NCI-H2227 (cell line): Measurements from ENCODE around the gene GDNF.

Source experiments
- DNase-seq: peaks from one replicate; lab custom pipeline; 2025; ENCODE audit not compliant: unreplicated experiment; lab: John Stamatoyannopoulos, UW

The GDNF gene

DNA sequence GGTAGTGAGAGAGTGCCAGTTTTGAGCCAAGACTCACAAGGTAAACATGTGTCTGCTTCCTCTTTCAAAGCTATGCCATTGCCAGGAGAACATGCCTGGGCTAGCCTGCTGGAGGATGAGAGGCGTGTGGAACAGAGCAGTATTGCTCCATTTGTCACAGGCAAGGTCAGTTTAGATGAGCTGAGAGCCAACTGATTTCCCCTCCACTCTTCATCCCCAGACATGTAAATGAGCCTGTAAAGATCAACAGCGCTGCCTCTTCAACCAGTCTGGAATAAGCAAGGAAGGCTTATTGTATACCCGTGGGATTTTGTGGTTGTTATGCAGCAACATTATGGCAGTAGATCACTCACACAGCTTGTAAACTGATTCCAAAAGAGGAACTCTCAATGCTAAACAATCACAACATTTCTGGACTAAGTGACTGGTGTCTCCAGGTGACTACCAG, 8.2 kb upstream of the GDNF start:
- DNase-seq: no peak

GRCh38 chr5:37846786-37847310, 7.0 kb upstream of the GDNF start:
- DNase-seq: no peak

- DNase-seq: no peak
Measured at GRCh38 chr5:37844009-37844408, 4.2 kb upstream of the GDNF start.

- no peak for DNase-seq
Measured at GRCh38 chr5:37842048-37842447, 2.2 kb upstream of the GDNF start.

DNA sequence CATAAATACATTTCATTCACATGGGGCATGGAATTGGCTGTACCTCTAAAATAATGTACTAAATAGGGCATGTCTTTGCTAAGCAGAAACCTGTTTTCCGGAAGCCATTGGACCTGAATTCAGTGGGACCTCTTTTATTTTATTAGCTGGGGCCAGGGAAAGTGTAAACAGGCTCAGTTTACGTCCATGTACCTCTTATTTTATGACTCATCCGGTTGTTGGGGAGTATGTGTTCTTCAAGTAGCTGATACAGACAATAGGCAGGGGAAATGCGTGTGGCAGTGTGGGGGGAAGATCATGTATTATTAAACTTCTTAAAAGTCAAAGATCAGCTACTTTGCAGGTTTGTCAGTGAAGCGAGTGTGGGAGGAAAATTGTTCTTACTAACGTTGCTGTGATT, 1.4 kb upstream of the GDNF start:
- DNase-seq: no peak

DNA sequence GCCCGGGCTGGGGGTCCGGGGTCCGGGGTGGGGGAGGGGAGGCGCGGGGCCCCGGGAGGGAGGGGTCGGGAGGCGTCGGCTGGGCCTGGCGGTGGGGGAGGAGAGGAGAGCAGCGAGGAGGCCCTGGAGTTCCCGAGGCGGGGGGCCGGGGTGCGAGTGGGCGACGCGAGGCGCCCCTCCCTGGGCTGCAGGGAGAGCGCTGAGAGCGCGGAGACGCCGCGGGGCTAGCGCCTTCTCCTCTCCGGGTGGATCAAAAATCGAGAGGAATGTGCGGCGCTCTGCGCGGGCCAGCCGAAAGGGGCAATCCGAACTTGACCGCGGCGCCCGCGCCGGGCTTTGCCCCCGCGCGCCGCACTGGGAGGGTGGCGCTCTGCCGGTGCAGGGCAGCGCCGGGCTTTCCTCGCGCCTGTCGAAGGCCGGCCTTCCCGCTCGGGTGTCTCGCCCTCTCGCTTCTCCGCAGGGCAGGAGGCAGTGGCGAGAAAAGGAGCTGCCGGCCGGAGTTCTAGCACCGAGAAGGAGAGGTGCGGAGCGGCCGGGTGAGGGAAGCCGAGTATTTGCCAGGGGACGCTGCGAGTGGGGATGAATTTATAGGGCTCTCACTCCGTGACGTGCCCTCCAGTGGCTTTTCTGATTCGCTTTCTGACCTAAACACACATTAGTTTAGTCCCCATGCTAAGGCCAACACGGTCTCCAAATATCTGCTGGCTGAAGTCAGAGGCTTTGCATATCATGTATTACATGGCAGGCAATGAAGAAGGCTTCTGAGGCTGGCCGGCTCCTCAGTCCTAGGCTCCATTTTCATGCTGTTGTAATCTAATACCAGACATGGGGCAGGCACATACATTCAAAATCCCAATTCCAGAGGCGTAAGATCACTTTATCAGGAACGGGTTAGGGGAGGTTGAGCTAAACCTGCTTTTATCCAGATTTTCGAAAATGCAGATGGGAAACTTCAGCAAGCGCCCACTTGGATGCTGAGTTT, 503 bp upstream of the GDNF start:
- DNase-seq: peak; percentile 38

GRCh38 chr5:37838933-37839341, 904 bp downstream of the GDNF start:
- no peak for DNase-seq

DNA sequence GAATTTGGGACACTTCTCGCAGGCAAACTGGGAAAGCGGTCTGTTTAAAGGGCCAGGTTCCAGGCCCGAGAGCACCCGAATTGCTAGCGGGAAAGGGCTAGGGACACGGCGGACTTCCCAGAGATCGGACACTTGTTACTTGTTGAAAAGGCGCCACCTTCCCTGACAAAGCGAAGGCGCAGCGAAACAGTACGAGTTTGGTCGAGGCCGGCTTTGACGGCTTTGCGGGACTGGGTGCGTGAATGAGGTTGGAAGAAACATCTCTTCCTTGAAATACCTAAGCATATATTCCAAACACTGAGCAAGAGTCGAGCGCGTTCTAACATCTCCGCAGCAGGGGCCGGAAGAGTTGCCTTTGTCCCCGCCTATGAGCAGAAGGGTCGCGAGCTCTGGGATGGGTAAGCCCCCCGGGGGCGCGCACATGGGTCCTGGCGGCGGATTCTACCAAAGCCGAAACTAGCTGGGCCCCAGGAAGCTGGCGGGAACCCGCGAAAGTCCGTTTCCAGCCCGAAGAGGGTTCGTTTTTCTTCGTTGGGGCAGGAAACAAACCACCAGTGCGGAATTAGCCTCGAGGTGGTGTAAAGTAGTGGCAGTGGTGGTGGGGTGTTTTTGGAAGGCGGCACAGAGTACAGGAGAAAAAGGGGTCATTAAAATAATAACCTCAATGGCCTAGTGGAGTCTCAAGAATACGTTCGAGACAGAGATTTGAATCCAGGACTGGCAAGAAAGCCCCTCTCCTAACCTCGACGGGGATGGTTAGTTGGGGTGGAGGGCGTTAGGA, 1.5 kb downstream of the GDNF start:
- peak; percentile 48 for DNase-seq

GRCh38 chr5:37837414-37838032, 2.3 kb downstream of the GDNF start:
- DNase-seq: peak; percentile 71

DNA sequence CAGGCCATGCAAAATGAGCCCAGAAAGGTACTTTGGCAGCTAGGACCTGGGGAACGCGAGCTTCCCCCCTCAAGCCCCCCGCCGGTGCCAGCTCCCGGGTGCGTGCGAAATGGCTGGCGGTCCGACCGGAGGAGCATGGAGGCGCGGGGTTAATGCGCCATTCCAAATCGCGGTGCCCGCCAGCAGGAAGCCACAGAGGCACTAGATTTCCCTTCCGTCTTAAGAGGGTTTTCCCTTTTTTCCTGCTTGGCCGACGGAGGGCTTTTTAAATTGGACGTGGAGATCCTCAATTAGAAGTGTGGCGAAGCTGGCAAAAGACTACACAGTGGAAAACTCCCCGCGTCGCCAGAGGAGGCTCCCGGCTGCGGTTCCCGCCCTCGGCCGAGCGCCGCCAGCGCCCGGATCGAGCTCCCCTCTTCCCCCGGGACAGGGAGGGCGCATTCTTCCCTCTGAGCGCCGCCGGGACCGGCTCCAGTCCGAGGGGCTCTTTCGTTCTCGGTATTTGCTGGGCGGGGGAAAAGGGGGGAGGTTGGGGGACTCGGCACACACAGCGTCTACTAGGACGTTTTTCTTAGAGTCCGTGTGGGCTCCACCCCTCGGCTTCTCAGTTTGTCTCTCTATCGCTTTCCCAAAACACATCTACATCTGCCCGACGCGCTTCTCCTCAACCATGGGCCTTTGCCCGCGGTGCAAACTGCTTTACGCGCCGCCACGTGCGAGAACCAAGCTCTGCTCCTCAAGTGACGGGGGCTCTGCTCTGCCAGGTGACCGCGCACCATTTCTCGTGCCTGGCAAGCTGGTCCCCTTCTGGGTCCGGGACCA, 3.0 kb downstream of the GDNF start:
- no peak for DNase-seq

GRCh38 chr5:37836235-37836591, 3.6 kb downstream of the GDNF start:
- DNase-seq: no peak

GRCh38 chr5:37835380-37835973, 4.4 kb downstream of the GDNF start:
- DNase-seq: no peak

- DNase-seq: no peak
Measured at GRCh38 chr5:37834542-37835379, 5.1 kb downstream of the GDNF start.

- DNase-seq: no peak
Measured at GRCh38 chr5:37833990-37834389, 5.9 kb downstream of the GDNF start.

DNA sequence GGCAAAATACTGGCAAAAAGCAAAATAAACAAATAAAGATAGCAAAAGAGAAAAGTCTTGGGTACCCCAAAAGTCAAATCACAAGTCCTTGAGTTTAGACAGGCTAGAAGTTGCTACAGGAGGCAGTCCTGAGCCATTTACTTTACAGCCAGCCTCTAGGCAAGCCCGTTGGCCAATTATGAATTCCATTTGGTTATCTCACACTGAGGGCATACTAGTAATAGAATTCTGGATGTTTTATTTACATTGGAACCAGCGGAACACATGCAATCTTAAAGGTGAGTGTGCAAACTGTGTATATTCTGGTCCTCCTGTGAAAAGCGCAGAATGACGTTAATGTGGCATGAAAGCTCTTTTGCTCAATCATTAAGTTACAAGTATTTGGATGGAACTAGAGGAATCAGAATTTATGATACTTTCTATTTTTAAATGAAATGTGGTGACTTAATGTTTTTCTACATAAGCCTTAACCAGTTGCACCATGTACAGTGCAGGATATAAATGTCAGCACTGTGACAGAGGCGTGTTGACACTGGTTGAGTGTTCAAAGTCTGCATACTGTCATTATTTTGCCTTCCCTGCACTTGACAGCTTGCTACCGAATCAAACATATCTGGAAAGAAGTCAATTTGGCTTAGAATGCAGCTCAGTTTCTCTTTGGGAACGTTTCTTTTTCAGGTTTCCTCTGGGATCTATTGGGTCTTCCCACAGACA, 7.9 kb downstream of the GDNF start:
- no peak for DNase-seq

GRCh38 chr5:37830348-37830747, 9.5 kb downstream of the GDNF start:
- no peak for DNase-seq

GRCh38 chr5:37825334-37825915, 14.4 kb downstream of the GDNF start:
- no peak for DNase-seq

DNA sequence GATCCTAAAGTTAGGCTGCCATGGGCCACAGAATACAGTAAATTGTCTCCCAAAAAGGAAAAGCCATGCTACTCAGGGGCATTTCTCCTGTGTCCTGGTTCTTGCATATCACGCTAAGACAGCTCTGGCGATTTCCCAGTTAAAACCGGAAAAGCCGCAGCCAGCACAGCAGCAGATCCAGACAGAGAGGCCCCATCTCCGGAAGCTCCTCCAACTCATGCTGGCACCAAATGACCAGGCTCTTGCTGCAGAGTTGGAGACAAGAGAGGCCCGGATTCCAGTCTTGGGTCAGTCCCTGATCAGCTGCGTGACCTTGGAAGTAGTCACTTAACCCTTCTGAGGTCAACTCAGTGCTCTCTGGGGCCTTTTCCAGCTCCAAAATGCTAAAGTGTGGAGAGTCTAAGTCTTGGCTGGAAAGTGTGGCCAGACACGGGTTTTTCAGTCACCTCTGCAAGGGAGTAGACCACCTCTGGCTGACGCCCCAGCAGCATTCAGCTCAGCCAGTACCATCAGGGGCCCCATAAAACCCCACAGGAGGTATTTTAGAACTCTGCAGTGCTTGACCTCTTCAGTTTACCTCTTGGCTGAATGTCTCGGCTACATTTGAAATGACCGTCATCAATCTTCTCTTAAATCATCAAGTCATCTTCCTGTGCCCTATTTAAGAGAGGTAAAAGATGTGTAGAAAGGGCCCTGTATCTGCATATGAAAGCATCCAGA, 16.2 kb downstream of the GDNF start:
- DNase-seq: no peak
